WI38 (cell line): ENCODE measurements around the gene ATP8B2.

Experiments
- H3K4me3 ChIP-seq: 2 replicates; pipeline ENCODE4 v1.5.1; 2011; ENCODE audit warnings: low read depth, mild to moderate bottlenecking, control low read depth, low read length
- CTCF ChIP-seq: IDR thresholded peaks from 2 replicates; pipeline ENCODE4 v1.5.1; 2012; ENCODE audit warnings: low read depth, mild to moderate bottlenecking, control low read depth, low read length

ATP8B2 gene

GRCh38 chr1:154400381-154400801 lies 75.1 kb downstream of the ATP8B2 start:
- no peak for TF ChIP-seq CTCF
- H3K4me3 ChIP-seq = no peak overlapping the region
